Measurements from ENCODE around the gene PKP3. TPM values are rescaled to one million over a fixed set of nuclear protein-coding genes. Genes with fewer than 3 reads are reported as not detected.

PKP3 gene
- polyA plus RNA-seq, 1 donor (not counting 4 experiments of a cell fraction or from before 2014, with no cell fraction given) = 125 TPM

- peaks cover 0 to 3% of the 10 kb centered on the region in 2 experiments for H3K36me3 ChIP-seq (ENCODE audit: control insufficient read depth in 2 of 2, extremely low read depth in 1 of 2, insufficient read depth in 2 of 2, low read length in 2 of 2)
- no peak for FAIRE-seq
- H3K9me1 ChIP-seq (ENCODE audit: control insufficient read depth, extremely low read depth, insufficient read depth, low read length) = no peaks in the 10 kb centered on the region
- peaks cover 6% of the 10 kb centered on the region for H3K4me1 ChIP-seq (ENCODE audit: control insufficient read depth, extremely low read depth, insufficient read depth, low read length)
- H3K4me3 ChIP-seq (ENCODE audit: control insufficient read depth in 2 of 3, extremely low read depth in 1 of 3, insufficient read depth in 2 of 3, low read depth in 1 of 3, low read length in 3 of 3) = no peak overlapping the region
- no peak overlapping the region for H3K4me2 ChIP-seq (ENCODE audit: control insufficient read depth, extremely low read depth, insufficient read depth, low read depth, low read length)
- dilution Hi-C loops (cut with MboI; ENCODE audit: extremely low pct_ligation_motif_present, low sequenced_read_pairs) = no loop called here
- no peaks in the 10 kb centered on the region for H4K20me1 ChIP-seq (ENCODE audit: control insufficient read depth, extremely low read depth, insufficient read depth, low read length)
- no peak overlapping the region for H3K27ac ChIP-seq (ENCODE audit: control insufficient read depth, insufficient read depth, low read length)
- H3K9ac ChIP-seq (ENCODE audit: control insufficient read depth, extremely low read depth, insufficient read depth, low read length) = no peak overlapping the region
- no peaks in the 10 kb centered on the region for H3K79me2 ChIP-seq (ENCODE audit: control insufficient read depth, insufficient read depth, low read length)
- H3K9me3 ChIP-seq (ENCODE audit: control insufficient read depth, low read depth, low read length) = no peaks in the 10 kb centered on the region
- H2AFZ ChIP-seq (ENCODE audit: control insufficient read depth, low read length) = no peak overlapping the region
- TF ChIP-seq EZH2 (IDR thresholded peaks at IDR 0.05; ENCODE audit: low read length) (no peak), CTCF (optimal IDR thresholded peaks at IDR 0.05 in 1 of 3, IDR thresholded peaks at IDR 0.05 in 1 of 3, conservative IDR thresholded peaks at IDR 0.05 in 1 of 3; ENCODE audit: extremely low read depth in 1 of 3, insufficient read depth in 2 of 3, low read length in 3 of 3) (no peak)
- peaks cover 29% of the 10 kb centered on the region for H3K27me3 ChIP-seq (ENCODE audit: control insufficient read depth, extremely low read depth, insufficient read depth, low read length)
- DNase-seq (ENCODE audit: low read depth, low spot score) = no peak
These were observed 20.1 kb upstream of the PKP3 start for GRCh38 chr11:373716-374551.

- no peak for FAIRE-seq
- Histone ChIP-seq H3K9ac (ENCODE audit: control insufficient read depth, extremely low read depth, insufficient read depth, low read length) (no peak overlapping the region), H3K27me3 (ENCODE audit: control insufficient read depth, extremely low read depth, insufficient read depth, low read length) (peaks cover 24% of the 10 kb centered on the region), H3K9me3 (ENCODE audit: control insufficient read depth, low read depth, low read length) (no peaks in the 10 kb centered on the region), H4K20me1 (ENCODE audit: control insufficient read depth, extremely low read depth, insufficient read depth, low read length) (no peaks in the 10 kb centered on the region), H3K27ac (ENCODE audit: control insufficient read depth, insufficient read depth, low read length) (no peak overlapping the region), H3K4me1 (ENCODE audit: control insufficient read depth, extremely low read depth, insufficient read depth, low read length) (peaks cover 4% of the 10 kb centered on the region), H3K4me2 (ENCODE audit: control insufficient read depth, extremely low read depth, insufficient read depth, low read depth, low read length) (no peak overlapping the region), H3K36me3 (ENCODE audit: control insufficient read depth in 2 of 2, extremely low read depth in 1 of 2, insufficient read depth in 2 of 2, low read length in 2 of 2) (peaks cover 0 to 3% of the 10 kb centered on the region in 2 experiments), H3K9me1 (ENCODE audit: control insufficient read depth, extremely low read depth, insufficient read depth, low read length) (no peaks in the 10 kb centered on the region), H2AFZ (ENCODE audit: control insufficient read depth, low read length) (no peak overlapping the region), H3K4me3 (ENCODE audit: control insufficient read depth in 2 of 3, extremely low read depth in 1 of 3, insufficient read depth in 2 of 3, low read depth in 1 of 3, low read length in 3 of 3) (no peak overlapping the region), H3K79me2 (ENCODE audit: control insufficient read depth, insufficient read depth, low read length) (no peaks in the 10 kb centered on the region)
- TF ChIP-seq EZH2 (IDR thresholded peaks at IDR 0.05; ENCODE audit: low read length) = no peak
- no peak for TF ChIP-seq CTCF (optimal IDR thresholded peaks at IDR 0.05 in 1 of 3, IDR thresholded peaks at IDR 0.05 in 1 of 3, conservative IDR thresholded peaks at IDR 0.05 in 1 of 3; ENCODE audit: extremely low read depth in 1 of 3, insufficient read depth in 2 of 3, low read length in 3 of 3)
- dilution Hi-C loops (cut with MboI; ENCODE audit: extremely low pct_ligation_motif_present, low sequenced_read_pairs) = no loop called here
- DNase-seq (ENCODE audit: low read depth, low spot score) = no peak
These were observed 18.7 kb upstream of the PKP3 start for GRCh38 chr11:375065-376025.
